Ishikawa (cell line): Measurements from ENCODE around the gene TTC39A.

ENCODE experiments used
- CEBPB ChIP-seq: IDR thresholded peaks from 2 replicates; pipeline ENCODE4 v1.6.1; 2012
- CREB1 ChIP-seq: IDR thresholded peaks from 2 replicates; pipeline ENCODE4 v1.6.1; 2012; ENCODE audit warnings: low read depth
- EGR1 ChIP-seq: IDR thresholded peaks from 2 replicates; pipeline ENCODE4 v1.6.1; 2012
- EP300 ChIP-seq: IDR thresholded peaks from 2 replicates; pipeline ENCODE4 v1.6.1; 2012; ENCODE audit warnings: borderline replicate concordance
- NFIC ChIP-seq: IDR thresholded peaks from 2 replicates; pipeline ENCODE4 v1.6.1; 2012
- TAF1 ChIP-seq: IDR thresholded peaks from 2 replicates; pipeline ENCODE4 v1.6.1; 2012; ENCODE audit warnings: low read depth, mild to moderate bottlenecking
- TCF12 ChIP-seq: IDR thresholded peaks from 2 replicates; pipeline ENCODE4 v1.6.1; 2012; ENCODE audit warnings: low read depth
- TEAD4 ChIP-seq: IDR thresholded peaks from 2 replicates; pipeline ENCODE4 v1.6.1; 2012
- YY1 ChIP-seq: IDR thresholded peaks from 2 replicates; pipeline ENCODE4 v1.6.1; 2012; ENCODE audit warnings: low read depth
- ZBTB7A ChIP-seq: IDR thresholded peaks from 2 replicates; pipeline ENCODE4 v1.6.1; 2012; ENCODE audit warnings: low read depth
- TF ChIP-seq, protein P1 (sequence below): IDR thresholded peaks from 2 replicates; pipeline ENCODE4 v1.6.1; 2012
- TF ChIP-seq, protein P2 (sequence below): IDR thresholded peaks from 2 replicates; pipeline ENCODE4 v1.6.1; 2012
- TF ChIP-seq, protein P3 (sequence below): IDR thresholded peaks from 2 replicates; pipeline ENCODE4 v1.6.1; 2012; ENCODE audit warnings: low read depth, mild to moderate bottlenecking

DNA sequence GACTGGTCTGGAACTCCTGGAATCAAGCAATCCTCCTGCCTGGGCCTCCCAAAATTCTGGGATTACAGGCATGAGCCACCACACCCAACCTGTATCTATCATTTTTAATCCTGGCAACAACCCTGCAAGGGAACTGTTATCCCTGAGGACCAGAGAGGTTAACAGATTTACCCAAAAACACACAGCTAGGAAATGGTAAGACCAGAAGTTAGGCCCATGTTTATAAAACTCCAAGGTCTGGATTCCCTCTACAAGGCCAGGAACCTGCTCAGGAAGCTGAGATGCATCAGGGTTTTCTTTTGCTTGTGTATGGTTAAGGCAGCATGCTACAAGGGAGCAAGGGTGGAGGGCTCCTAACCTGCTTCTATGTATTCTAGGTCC, 17.8 kb upstream of the TTC39A start:
- TF ChIP-seq TCF12: no peak
- TF ChIP-seq, protein P1, sequence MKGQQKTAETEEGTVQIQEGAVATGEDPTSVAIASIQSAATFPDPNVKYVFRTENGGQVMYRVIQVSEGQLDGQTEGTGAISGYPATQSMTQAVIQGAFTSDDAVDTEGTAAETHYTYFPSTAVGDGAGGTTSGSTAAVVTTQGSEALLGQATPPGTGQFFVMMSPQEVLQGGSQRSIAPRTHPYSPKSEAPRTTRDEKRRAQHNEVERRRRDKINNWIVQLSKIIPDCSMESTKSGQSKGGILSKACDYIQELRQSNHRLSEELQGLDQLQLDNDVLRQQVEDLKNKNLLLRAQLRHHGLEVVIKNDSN: no peak
- TF ChIP-seq NFIC: no peak
- no peak for TF ChIP-seq EP300
- TF ChIP-seq, protein P2, sequence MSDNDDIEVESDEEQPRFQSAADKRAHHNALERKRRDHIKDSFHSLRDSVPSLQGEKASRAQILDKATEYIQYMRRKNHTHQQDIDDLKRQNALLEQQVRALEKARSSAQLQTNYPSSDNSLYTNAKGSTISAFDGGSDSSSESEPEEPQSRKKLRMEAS: no peak
- TF ChIP-seq EGR1: no peak
- TF ChIP-seq TAF1: no peak
- TF ChIP-seq TEAD4: no peak
- TF ChIP-seq ZBTB7A: no peak
- TF ChIP-seq YY1: no peak
- TF ChIP-seq, protein P3, sequence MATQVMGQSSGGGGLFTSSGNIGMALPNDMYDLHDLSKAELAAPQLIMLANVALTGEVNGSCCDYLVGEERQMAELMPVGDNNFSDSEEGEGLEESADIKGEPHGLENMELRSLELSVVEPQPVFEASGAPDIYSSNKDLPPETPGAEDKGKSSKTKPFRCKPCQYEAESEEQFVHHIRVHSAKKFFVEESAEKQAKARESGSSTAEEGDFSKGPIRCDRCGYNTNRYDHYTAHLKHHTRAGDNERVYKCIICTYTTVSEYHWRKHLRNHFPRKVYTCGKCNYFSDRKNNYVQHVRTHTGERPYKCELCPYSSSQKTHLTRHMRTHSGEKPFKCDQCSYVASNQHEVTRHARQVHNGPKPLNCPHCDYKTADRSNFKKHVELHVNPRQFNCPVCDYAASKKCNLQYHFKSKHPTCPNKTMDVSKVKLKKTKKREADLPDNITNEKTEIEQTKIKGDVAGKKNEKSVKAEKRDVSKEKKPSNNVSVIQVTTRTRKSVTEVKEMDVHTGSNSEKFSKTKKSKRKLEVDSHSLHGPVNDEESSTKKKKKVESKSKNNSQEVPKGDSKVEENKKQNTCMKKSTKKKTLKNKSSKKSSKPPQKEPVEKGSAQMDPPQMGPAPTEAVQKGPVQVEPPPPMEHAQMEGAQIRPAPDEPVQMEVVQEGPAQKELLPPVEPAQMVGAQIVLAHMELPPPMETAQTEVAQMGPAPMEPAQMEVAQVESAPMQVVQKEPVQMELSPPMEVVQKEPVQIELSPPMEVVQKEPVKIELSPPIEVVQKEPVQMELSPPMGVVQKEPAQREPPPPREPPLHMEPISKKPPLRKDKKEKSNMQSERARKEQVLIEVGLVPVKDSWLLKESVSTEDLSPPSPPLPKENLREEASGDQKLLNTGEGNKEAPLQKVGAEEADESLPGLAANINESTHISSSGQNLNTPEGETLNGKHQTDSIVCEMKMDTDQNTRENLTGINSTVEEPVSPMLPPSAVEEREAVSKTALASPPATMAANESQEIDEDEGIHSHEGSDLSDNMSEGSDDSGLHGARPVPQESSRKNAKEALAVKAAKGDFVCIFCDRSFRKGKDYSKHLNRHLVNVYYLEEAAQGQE: no peak
- TF ChIP-seq CEBPB: no peak
- TF ChIP-seq CREB1: no peak
